Tongue (tissue), 2 donors: Measurements from ENCODE around the gene WFDC1. TPM values are rescaled to one million over a fixed set of nuclear protein-coding genes. Genes with fewer than 3 reads are reported as not detected.

Experiments used
- DNase-seq: peaks from one replicate; pipeline ENCODE4 v3.0.0-alpha.2; 2015
- total RNA-seq: library from RNA; depleted of rRNA; stranded (reverse); fragments of >200 nt; gene quantifications from one replicate; pipeline ENCODE4 v1.2.3, GENCODE V29; 2014

Gene WFDC1
- total RNA-seq, 1 donor from 2014 or later, result 4.8 TPM

GRCh38 chr16:84302111-84302954, 7.7 kb downstream of the WFDC1 start:
- DNase-seq, result no peak

DNA sequence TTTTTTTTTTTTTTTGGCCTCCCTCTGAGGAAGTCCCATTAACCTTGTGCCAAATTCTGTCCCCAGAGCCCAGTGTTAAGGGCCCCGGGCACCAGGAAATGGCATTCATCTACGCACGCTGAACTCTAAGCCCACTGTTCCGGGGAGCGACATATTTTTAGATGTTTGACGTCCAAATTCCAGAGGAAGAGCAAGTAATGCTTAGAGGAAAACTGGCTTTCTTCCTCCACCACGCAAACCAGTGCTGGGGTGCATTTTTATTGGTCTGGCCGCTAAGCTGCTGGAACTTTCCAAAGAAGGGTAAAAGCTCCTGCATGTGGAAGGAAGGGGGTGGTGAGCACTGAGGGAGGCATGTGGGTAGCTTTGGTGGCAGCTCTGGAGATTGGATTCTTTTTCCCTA, 8.3 kb downstream of the WFDC1 start:
- DNase-seq, result no peak

- DNase-seq, result no peak
These were observed 8.8 kb downstream of the WFDC1 start for GRCh38 chr16:84303516-84303915.

- no peak for DNase-seq
These were observed 11.9 kb downstream of the WFDC1 start for GRCh38 chr16:84306564-84306963.

DNA sequence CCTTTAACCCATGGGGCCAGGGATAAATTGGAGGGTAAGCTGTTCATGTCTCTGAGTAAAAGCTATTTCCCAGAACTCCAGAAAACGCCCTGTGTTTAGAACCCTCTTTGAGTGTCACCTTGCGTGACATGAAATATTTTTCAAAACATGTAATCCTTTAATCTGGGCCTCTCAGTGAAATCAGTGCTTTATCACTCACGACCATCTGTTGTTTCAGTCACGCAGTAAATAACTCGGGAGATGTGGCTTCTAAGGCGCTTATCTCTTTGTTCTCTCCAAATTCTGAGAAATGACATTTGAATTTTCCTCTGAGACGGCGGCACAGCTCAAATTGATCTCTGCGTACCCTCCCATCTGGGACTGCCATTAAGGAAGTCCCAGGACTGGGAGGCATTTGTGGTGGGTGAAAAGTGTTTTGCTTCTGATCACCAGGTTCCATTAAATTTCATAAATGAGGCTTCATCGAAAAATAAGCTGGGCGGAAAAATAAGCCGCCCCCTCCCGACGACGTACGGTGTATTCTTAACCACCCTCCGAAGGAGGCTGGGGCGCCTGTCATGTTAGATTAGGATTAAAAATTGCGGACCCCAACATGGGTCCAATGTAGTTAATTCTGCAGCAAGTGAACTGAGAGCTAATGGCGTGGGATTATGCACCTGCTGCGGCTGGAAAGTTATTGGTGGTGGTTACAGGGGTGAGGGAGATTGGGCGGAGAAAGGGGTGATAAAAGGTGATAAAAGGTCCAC, 12.7 kb downstream of the WFDC1 start:
- DNase-seq, result no peak

DNA sequence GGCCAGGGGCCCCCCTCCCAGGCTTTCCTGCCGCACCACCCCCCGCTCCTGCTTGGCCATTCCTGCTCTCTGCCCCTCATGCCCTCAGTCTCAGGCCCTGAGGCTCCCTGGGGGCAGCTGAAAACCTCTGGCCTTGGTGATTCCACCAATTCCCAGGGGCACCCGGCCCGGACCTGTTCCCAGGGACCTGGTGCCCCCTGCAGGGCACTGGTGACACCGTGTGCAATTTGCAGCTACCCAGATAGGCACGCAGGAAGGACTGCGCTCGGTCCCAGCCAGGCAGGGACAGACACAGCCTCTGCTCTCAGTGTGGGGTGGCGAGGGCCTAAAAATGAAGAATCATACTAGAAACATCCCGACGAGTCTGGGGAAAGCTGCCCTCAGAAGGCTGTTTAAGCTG, 13.4 kb downstream of the WFDC1 start:
- DNase-seq, result no peak

- DNase-seq, result no peak
These were observed 16.0 kb downstream of the WFDC1 start for GRCh38 chr16:84310642-84311041.

DNA sequence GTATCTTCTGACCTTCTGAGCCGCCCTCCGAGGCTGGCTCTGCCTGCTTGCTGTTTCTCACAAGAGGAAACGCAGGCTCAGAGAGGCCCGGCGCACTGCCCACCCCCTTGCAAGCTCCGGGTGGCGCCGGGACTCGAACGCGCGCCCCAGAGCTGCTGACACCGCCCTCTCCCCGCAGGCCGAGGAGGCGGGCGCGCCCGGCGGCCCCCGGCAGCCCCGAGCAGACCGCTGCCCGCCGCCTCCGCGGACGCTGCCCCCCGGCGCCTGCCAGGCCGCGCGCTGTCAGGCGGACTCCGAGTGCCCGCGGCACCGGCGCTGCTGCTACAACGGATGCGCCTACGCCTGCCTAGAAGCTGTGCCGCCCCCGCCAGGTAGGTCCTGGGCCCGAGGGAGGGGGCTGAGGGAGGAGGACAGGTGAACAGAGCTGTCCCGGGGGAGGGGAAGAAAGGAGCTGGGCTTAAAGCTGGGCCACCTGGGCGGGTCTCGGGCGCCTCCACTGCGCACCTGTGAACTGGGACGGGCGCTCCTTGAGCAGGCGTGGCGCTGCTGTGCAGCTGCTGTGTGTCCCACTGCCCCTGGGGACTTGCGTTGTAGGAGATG, 18.2 kb downstream of the WFDC1 start:
- DNase-seq, result no peak

DNA sequence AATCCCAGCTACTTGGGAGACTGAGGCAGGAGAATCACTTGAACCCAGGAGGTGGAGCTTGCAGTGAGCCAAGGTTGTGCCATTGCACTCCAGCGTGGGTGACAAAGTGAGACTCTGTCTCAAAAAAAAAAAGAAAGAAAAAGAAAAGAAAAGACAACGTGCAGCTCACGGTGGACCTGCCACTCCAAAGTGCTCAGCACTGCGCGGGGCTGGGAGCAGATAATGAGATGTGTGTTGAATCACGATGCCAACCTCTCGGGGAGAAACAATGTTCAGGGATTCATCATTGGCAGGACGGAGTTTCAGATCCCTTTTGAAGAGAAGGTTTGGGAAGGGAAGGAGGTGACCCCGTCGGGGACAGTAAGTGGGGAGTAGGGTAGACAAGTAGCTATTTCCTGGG, 19.2 kb downstream of the WFDC1 start:
- no peak for DNase-seq

DNA sequence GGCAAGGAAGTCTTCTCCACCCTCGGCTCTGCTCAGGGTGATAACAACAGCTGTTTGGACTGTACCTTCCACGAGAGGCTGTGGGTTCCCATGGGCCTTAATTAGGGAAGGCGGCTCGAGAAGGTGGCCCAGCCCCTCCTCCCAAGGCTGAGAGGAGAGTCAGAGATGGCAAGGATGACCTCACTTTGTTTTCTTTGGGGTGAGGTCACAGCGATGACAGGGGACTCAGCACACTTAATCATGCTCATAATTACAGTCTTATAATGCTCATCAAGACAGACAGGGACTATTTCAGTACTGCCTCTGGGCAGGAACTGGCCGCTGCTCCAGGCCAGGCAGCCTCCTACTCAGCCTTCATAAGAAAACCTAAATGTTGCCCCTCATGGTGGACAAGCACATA, 19.7 kb downstream of the WFDC1 start:
- no peak for DNase-seq

DNA sequence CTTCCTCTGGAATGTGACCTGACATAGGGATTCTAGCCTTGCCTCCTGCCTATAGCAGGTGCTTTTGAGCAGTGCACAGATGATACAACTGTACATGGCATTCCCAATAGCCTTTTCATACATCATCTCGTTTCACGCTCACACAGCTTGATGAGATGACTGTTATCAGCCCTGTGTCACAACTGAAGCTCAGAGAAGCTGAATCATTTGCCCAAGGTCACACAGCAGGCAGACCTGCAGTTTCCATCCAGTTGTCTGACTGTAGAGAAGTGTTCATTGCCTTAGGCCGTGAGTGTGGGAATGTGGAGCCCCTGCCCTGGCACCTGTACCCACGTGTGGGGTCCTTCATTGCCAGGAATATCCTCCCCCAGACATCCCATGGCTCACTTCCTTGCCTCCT, 20.1 kb downstream of the WFDC1 start:
- DNase-seq, result no peak

GRCh38 chr16:84315422-84315821, 20.7 kb downstream of the WFDC1 start:
- no peak for DNase-seq

GRCh38 chr16:84318091-84318975, 23.7 kb downstream of the WFDC1 start:
- DNase-seq, result no peak

DNA sequence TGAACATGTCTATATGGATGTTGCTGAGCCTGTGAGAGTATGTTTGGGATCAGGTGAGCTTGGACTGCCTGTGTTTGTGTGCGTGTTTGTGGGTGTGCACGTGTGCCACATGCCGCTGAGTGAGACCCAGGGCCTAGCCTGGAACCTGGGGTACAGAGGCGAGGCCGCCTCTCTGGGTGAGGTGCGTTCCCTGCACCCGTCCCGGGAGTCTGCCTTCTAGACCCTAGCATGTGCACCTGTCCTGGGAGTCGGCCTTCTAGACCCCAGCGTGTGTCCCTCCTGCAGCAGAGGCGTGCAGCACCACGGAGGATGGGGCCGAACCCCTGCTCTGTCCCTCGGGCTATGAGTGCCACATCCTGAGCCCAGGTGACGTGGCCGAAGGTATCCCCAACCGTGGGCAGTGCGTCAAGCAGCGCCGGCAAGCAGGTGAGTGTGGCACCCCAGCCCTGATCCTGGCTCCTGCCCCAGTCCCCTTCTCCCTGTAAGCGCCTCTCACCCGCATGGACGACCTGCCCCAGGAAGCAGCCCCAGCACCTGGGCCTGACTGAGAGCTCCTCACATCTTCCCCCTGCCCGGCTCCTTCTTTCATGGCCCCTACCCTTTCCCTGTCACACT, 24.6 kb downstream of the WFDC1 start:
- no peak for DNase-seq

GRCh38 chr16:84320511-84320910, 25.8 kb downstream of the WFDC1 start:
- DNase-seq, result no peak

DNA sequence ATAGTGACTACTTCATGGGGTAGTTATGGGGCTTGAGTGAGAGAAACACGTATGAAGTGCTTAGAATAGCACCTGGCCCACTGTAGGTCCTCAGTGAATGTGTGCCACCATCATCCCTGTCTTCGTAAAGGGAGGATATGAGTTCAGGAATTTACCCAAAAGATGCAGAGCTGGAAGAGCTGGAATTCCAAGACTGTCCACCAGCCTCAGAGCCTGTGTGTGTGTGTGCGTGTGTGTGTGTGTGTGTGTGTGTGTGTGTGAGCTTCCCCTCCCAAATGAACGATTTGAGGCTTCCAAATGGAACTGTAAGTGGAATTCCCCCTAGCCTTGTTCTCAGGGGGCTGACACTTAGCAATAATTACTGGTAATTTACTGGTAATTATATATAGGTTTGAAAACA, 27.3 kb downstream of the WFDC1 start:
- DNase-seq, result no peak

GRCh38 chr16:84322749-84323148, 28.1 kb downstream of the WFDC1 start:
- no peak for DNase-seq

- no peak for DNase-seq
These were observed 28.9 kb downstream of the WFDC1 start for GRCh38 chr16:84323606-84324005.

DNA sequence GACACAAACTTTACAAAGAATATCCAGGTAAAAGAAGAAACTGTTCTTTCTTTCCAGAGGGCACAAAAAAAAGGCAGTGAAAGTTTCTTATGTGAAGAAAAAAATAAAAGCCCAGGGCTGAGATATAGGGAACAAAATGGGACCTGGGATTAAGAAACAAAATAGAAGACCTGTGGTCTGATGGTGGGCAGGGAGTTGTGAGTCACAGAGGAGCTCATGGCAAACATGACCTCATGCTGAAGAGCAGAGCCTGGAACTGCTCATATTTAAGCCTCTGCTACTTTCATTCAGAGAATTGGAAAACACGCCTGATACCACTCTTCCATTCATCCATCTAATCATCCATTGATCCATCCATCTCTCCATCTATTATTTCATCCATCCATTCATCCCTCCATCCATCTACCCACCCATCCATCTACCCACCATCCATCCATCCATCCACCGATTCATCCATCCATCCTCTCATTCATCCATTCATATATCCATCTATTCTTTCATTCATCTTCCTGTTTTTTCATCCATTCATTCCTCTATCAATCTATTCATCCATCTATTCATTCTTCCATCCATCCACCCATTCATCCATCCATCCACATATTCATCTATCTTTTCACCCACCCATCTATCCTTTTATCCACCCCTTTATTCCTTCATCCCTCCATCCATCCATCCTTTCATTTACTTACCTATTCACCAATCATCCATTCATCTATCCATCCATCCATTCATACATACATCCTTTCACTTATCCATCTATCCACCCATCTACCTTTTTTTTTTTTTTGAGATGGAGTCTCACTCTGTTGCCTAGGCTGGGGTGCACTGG, 30.0 kb downstream of the WFDC1 start:
- no peak for DNase-seq

DNA sequence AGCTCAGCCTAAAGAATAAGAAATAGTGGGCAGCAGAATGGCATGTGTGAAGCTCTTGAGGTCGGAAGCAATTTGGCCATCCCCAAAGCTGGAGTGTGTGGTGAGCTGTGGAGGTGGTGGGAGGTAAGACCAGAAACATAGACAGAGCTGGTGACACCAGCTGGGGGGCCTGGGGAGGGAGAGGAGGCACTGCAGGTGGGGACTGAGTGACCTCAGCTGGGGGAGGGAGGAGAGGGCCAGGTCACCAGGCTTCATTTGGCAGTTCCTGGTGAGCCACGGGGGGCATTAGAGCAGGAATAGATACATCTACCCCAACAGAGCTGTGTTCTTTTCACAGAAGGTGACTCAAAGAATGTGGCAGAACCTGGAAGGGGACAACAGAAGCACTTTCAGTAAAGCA, 31.9 kb downstream of the WFDC1 start:
- no peak for DNase-seq

- no peak for DNase-seq
These were observed 33.3 kb downstream of the WFDC1 start for GRCh38 chr16:84327926-84328505.
